Left ventricle myocardium superior (tissue), 1 donor: ENCODE data around the gene KIF1A. TPM values are rescaled to one million over a fixed set of nuclear protein-coding genes. Genes with fewer than 3 reads are reported as not detected.

Source experiments
- ATAC-seq: fragments of 200-7000 bp; cut with Tn5 transposase; one replicate; pipeline ENCODE4 v1.9.1; 2020; ENCODE audit warnings: mild to moderate bottlenecking, moderate library complexity
- DNase-seq: peaks from one replicate; pipeline ENCODE4 v3.0.0-alpha.2; 2020
- intact Hi-C: fragments of 100-400 bp; cut with micrococcal nuclease; formaldehyde crosslinking; loops from one replicate; pipeline ENCODE4 v1.11.0; 2022
- long read RNA-seq: library from polyadenylated mRNA; unstranded; transcript quantifications from one replicate; pipeline ENCODE4 v2.0.0, GENCODE V29; 2021
- total RNA-seq: library from RNA; stranded (reverse); fragmentation: NEBNext Ultra II Directional; extraction: Animal tissue kit (Norgen Biotek cat#: 25700); gene quantifications from one replicate; pipeline ENCODE4 v1.2.1, GENCODE V29; 2021
- donor health status: DM: no; HTN: yes; CAD: no; lungs with severe emphysema.

The KIF1A gene, protein sequence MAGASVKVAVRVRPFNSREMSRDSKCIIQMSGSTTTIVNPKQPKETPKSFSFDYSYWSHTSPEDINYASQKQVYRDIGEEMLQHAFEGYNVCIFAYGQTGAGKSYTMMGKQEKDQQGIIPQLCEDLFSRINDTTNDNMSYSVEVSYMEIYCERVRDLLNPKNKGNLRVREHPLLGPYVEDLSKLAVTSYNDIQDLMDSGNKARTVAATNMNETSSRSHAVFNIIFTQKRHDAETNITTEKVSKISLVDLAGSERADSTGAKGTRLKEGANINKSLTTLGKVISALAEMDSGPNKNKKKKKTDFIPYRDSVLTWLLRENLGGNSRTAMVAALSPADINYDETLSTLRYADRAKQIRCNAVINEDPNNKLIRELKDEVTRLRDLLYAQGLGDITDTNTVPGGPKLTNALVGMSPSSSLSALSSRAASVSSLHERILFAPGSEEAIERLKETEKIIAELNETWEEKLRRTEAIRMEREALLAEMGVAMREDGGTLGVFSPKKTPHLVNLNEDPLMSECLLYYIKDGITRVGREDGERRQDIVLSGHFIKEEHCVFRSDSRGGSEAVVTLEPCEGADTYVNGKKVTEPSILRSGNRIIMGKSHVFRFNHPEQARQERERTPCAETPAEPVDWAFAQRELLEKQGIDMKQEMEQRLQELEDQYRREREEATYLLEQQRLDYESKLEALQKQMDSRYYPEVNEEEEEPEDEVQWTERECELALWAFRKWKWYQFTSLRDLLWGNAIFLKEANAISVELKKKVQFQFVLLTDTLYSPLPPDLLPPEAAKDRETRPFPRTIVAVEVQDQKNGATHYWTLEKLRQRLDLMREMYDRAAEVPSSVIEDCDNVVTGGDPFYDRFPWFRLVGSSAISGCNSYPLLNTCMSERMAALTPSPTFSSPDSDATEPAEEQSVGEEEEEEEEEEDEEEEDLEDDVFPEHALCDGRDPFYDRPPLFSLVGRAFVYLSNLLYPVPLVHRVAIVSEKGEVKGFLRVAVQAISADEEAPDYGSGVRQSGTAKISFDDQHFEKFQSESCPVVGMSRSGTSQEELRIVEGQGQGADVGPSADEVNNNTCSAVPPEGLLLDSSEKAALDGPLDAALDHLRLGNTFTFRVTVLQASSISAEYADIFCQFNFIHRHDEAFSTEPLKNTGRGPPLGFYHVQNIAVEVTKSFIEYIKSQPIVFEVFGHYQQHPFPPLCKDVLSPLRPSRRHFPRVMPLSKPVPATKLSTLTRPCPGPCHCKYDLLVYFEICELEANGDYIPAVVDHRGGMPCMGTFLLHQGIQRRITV (N-terminal part only)
- total RNA-seq = 1.6 TPM
- long read RNA-seq, partial matches to known transcripts = 1 of 1 reads
- long read RNA-seq, other reads (novel, unspliced or antisense) = 0 of 1 reads

DNA sequence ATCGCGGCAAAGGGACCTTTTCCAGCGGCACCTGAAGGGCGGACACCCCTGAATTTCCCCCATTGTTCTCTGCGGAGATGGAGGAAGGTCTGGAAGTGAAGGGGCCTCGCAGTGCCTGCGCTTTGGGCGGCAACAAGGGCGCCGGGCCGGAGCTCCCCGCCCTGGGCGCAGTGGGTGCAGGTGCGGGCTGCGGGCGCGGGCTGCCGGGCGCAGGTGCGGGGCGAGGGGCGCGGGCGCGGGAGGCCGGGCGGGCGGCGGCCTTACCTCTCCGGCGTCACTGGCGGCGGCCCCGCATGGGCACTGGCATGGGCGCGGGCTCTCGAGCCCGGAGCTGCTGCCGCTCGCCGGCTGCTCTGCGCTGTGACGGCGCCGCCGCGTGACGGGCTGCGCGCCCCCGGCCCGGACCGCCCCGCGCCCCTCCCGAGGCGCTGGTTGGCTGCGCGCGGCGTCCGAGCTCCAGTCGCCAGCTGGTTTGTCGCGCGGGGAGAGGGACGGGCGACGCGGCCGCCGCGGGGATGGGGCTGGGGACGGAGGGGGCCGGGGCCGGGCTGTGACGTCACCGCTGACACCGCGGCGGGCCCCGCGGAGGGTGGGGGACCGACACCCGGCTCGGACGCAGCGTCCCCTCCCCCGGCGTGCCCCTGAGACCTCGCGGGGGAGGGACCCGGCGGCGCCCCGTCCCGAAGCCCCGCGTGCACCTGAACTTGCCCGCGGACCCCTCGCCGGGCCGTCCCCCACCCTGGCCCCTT, at the start of gene KIF1A:
TSS of gene KIF1A (minus strand) at position 362 of the 749 bp plus-strand sequence. CDS start 22,467 bp downstream, outside the sequence.
- ATAC-seq = peak; percentile 59
- intact Hi-C loops = no loop called here
- DNase-seq = no peak

GRCh38 chr2:240869109-240869955, 49.3 kb upstream of the KIF1A start:
- ATAC-seq = no peak
- intact Hi-C loops = no loop called here
- no peak for DNase-seq

DNA sequence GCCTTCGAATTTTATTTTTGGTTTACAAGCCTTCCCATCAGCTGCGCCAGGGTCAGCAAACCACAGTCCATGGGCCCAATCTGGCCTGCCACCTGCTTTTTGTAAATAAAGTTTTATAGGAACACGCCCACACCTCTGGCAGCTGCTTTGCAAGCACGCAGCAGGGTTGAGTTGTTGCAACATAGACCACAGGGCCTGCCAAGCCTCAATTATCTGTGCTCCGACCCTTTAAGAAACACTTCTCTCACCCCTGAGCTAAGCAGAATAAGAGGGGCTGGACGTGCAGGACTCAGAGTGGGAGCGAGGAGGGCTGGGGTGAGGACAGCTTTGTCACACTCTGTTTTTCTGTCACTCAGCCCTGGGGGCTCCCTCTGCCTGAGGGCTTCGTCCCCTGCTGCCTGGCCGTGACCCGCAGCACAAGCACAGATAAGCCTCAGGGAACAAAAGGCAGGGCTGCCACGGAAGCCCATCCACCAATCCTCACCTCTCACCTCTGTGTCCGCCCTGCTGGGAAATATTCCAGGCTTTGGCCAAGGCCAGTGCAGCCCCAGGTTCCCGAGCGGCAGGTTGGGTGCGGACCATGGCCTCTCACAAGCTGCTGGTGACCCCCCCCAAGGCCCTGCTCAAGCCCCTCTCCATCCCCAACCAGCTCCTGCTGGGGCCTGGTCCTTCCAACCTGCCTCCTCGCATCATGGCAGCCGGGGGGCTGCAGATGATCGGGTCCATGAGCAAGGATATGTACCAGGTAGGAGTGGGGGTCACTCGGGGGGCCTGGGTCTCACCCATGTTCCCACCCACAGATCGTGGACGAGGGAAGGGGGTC, 48.5 kb upstream of the KIF1A start, which contains the start of gene AGXT:
TSS of gene AGXT (plus strand) at position 539 of the 823 bp plus-strand sequence. CDS start at position 581, 42 bp downstream.
- intact Hi-C loops = no loop called here
- ATAC-seq = no peak

GRCh38 chr2:240865391-240865790, 45.4 kb upstream of the KIF1A start:
- DNase-seq (no peak), ATAC-seq (no peak)
- intact Hi-C loops = no loop called here

More for the DNA sequence above, 48.5 kb upstream of the KIF1A start, which contains the start of gene AGXT:
- DNase-seq = no peak

- DNase-seq (no peak), ATAC-seq (no peak)
- intact Hi-C loops = no loop called here
Measured at GRCh38 chr2:240864475-240864874, 44.5 kb upstream of the KIF1A start.

- ATAC-seq = no peak
- intact Hi-C loops = no loop called here
- no peak for DNase-seq
Measured at GRCh38 chr2:240861547-240861946, 41.5 kb upstream of the KIF1A start.

- intact Hi-C loops = no loop called here
- ATAC-seq (no peak), DNase-seq (no peak)
Measured at GRCh38 chr2:240858871-240859270, 38.9 kb upstream of the KIF1A start.

DNA sequence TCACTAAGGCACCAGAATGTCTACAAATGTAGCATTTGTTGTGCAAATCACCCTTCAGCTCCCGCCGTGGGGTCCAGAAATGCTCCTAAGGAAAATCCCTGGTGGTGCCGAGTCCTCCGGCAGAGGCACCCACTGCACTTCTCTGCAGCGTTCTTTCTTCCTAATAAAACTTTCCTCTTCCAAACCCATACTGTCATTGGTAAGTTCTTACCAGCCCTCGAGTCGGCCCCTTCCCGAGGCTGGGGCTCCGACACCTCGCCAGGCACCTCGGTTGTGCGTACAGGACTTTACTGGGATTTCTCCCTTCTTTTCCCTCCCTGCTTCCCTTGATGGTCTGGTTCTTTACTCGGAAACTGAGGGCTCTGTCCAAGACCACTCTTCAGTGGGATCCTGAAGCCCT, 38.3 kb upstream of the KIF1A start:
- intact Hi-C loops = no loop called here
- no peak for DNase-seq

DNA sequence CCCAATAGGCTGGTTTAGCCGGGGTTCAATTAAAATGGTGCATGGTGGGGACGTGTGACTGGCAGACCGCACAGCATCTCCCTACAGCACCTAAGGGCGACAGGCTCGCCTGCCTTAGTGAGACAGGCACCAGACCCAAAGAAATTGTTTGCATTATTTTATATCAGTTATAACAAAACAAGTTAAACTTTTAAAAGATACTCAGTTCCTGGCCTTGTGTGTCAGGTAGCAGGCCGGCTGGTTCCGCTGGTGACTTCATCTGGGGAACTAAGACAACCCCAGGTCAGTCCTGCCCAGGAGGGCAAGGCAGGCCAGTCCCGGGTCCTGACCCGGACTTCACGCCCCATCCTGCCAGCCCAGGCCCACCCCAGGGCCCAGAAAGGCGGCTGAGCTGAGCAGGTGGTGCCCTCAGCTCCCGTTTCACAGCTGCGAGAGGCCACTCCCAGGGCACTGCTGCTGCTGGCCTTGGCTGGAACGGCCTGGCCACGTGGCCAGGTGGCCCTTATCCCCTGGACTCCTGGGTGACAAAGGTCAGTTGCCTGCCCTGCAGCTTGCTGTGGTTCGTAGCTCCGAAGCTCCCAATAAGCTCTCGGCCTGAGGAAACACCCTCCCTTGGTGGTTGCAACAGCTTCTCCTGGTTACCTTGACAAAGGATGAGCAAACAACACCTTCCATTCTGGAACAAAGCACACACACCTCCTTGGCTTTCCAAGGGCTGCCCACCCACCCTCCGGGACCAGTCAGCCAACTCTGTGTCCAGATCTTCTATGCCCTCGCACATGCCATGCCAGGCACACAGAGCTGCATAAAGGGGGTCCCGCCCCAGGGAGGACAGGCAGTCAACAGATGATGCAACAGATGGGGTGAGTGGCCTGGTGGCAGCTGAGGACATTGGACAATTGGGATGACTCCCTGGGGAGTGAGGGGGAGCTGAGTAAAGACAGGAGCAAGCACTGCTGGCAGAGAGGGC, 37.3 kb upstream of the KIF1A start:
- intact Hi-C loops = no loop called here
- DNase-seq (no peak), ATAC-seq (no peak)

More for the DNA sequence above, 38.3 kb upstream of the KIF1A start:
- no peak for ATAC-seq

- intact Hi-C loops = no loop called here
- no peak for ATAC-seq
- no peak for DNase-seq
Measured at GRCh38 chr2:240856151-240856980, 36.3 kb upstream of the KIF1A start.

DNA sequence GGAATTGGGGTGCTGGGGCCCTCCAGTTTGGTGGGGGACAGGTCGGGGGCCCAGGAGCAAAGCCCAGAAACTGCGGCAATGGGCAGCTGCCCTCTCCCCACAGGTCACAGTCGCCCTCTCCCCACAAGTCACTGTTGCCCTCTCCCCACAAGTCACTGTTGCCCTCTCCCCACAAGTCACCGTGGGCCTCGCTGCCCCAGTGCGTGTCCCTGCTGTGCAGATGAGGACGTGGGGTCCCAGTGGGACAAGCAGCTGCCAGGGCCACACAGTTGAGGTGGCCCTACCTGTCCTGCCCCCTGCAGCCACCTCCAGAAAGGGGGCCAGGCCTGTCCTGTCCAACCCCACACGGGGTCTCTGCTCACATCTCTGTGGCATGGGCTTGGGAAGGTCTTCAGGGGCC, 35.7 kb upstream of the KIF1A start:
- DNase-seq = no peak
- ATAC-seq = no peak
- intact Hi-C loops = no loop called here

DNA sequence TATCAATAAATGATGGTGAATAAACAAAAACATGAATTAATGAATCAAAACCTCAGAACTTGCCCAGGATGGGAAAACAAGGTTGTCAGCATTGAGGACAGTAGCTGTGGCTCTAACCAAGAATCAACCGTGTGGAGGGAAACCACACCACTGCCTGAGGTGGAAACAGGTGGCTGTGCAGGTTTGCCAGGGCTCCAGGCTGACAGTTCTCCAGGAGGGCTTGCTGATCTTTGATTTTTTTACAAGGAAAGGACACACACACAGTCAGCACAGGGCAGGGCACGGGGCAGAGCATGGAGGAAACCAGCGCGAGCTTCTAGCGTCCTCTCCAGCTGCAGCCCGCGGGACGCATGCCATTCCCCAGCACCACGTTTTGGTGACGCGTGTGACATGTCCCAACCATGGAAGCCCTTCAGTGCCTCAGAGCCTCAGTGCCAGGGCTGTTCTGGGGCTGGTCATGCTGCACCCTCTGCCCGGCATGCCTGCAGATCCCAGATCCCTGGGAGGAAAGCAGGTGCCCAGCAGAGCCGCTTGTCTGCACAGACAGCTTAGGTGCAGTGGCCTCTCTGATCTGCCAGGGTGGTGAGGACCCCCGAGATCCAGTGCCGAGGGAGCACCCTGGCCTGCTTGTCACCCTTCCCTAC, 32.8 kb upstream of the KIF1A start:
- ATAC-seq (no peak), DNase-seq (no peak)
- intact Hi-C loops = no loop called here

DNA sequence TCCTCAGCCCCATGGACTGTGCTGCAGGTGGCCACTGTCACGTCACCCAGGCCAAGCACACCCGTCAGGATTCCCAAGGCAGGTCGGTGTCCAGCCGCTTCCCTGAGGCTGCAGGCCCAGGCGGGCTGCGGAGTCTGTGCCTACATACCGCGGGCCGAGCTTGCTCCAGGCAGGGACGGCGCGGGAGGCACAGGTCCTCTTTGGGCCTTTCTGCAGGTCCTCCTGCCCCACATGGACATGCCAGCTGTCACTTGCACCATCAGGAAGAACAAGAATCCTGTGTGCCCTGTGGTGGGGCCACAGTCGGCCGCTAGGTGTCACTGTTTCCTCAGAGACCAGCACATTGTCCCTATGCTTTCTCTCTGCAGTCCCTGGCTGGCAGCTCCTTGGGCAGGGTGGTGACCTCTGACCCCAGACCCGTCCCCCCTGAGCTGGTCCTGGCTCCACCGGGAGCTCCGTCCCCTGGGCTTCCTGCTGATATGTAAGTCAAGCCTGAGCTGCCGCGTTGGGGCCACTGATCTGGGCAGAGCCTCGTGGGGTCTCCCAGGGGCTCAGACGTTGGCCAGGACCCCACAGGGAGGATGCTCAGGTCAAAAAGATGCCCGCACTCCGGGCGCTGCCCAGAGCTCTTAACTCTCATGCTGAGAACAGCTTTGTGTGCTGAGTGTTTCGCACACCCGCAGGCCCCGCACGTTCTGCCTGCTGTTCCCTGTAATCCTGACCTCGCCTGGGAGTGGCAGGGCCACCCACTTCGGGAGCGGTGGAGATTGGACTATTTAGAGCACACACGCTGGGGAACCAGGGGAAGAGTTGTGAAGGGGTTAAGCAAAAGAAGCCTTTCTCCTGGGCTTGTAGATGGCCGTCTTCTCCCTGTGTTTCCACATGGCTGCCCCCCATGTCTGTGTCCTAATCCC, 31.3 kb upstream of the KIF1A start:
- DNase-seq = peak; percentile 88
- ATAC-seq = peak; percentile 93
- intact Hi-C loops = no loop called here
